A673 (cell line): Measurements from ENCODE around the gene LCP2.

Experiments
- CTCF ChIP-seq: fragments of 300-800, 200-600 bp; sonication (generic); conservative IDR thresholded peaks from 2 replicates; pipeline ENCODE4 v1.5.1; 2017; ENCODE audit warnings: low read depth, mild to moderate bottlenecking, antibody characterized with exemption, low read length, moderate library complexity, mixed read lengths
- EZH2 ChIP-seq: fragments of 200-600 bp; sonication (generic); IDR thresholded peaks from 2 replicates; pipeline ENCODE4 v1.6.1; 2017; ENCODE audit warnings: borderline replicate concordance, low read depth, mild to moderate bottlenecking, mixed read lengths, antibody characterized with exemption, low read length; ENCODE audit not compliant: poor library complexity, severe bottlenecking

- TF ChIP-seq CTCF, result no peak
- no peak for TF ChIP-seq EZH2
Measured at GRCh38 chr5:170238456-170239196, 59.0 kb downstream of the LCP2 start.
